Suprapubic skin (tissue), 4 donors: ENCODE results near the gene KIAA1755.
"Not testable (repeated sequence)": the region's sequence is repeated elsewhere in the genome, so short reads cannot be mapped to it uniquely, and the experiment has no call there.

Source experiments
- EP300 ChIP-seq: sonication (generic); formaldehyde crosslinking; IDR thresholded peaks from one replicate; pipeline ENCODE4 v1.6.1; 2017; ENCODE audit warnings: antibody characterized with exemption
- POLR2A ChIP-seq, 2 donors: fragments of 450-650 bp; IDR thresholded peaks; one replicate each; pipeline ENCODE4 v1.6.1; 2017; ENCODE audit warnings: antibody characterized with exemption in 2 of 2, mild to moderate bottlenecking in 2 of 2, moderate library complexity in 2 of 2
- POLR2AphosphoS5 ChIP-seq, 3 donors: sonication (generic); formaldehyde crosslinking; IDR thresholded peaks; one replicate each; pipeline ENCODE4 v1.6.1; 2017; ENCODE audit warnings: antibody characterized with exemption in 3 of 3
- TF ChIP-seq, protein P1 (sequence below), 2 donors: fragments of 200-600 bp in 1 of 2; fragments of 450-650 bp in 1 of 2; sonication (generic) in 1 of 2; IDR thresholded peaks; one replicate each; pipeline ENCODE4 v1.5.1; 2016 to 2019; ENCODE audit warnings: antibody characterized with exemption in 2 of 2, mild to moderate bottlenecking in 1 of 2, moderate library complexity in 1 of 2

DNA sequence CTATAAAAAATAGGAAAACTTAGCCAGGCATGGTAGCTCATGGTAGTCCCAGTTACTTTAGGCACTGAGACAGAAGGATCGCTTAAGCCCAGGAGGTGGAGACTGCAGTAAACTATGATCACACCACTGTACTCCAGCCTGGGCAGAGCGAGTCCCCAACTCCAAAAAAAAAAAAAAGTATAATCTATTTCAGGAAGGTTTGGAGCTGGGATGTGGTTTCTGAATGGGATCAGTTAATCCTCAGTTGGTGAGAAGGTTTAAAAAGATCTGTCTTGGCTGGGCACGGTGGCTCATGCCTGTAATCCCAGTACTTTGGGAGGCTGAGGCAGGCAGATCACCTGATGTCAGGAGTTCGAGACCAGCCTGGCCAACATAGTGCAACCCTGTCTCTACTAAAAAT is 5.9 kb downstream of the KIAA1755 start:
- TF ChIP-seq, protein P1, sequence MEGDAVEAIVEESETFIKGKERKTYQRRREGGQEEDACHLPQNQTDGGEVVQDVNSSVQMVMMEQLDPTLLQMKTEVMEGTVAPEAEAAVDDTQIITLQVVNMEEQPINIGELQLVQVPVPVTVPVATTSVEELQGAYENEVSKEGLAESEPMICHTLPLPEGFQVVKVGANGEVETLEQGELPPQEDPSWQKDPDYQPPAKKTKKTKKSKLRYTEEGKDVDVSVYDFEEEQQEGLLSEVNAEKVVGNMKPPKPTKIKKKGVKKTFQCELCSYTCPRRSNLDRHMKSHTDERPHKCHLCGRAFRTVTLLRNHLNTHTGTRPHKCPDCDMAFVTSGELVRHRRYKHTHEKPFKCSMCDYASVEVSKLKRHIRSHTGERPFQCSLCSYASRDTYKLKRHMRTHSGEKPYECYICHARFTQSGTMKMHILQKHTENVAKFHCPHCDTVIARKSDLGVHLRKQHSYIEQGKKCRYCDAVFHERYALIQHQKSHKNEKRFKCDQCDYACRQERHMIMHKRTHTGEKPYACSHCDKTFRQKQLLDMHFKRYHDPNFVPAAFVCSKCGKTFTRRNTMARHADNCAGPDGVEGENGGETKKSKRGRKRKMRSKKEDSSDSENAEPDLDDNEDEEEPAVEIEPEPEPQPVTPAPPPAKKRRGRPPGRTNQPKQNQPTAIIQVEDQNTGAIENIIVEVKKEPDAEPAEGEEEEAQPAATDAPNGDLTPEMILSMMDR (IDR thresholded peaks at IDR 0.05) = not testable (repeated sequence)
- TF ChIP-seq EP300; POLR2A (IDR thresholded peaks at IDR 0.05); POLR2AphosphoS5 (IDR thresholded peaks at IDR 0.05): not testable (repeated sequence)
